SU-DHL-6 (cell line): Measurements from ENCODE around the gene TMED8.
A peak's percentile ranks its signal among the peaks of the same experiment; 100 is the strongest.

Experiments used
- H2AFZ ChIP-seq: fragments of 200-600 bp; sonication (generic); 2 replicates; pipeline ENCODE4 v1.6.1; 2014; ENCODE audit warnings: low read depth, mild to moderate bottlenecking, moderate library complexity, mixed read lengths, antibody characterized with exemption, low read length; ENCODE audit not compliant: severe bottlenecking
- H3F3A ChIP-seq: fragments of 200-600 bp; shearing (Covaris generic); 2 replicates; pipeline ENCODE4 v1.6.0; 2016; ENCODE audit warnings: antibody characterized with exemption, mild to moderate bottlenecking; ENCODE audit not compliant: insufficient read depth
- H3K27ac ChIP-seq: fragments of 200-600 bp; sonication (generic); 2 replicates; pipeline ENCODE4 v1.5.1; 2016; ENCODE audit warnings: low read depth, mild to moderate bottlenecking, low read length, moderate library complexity, mixed read lengths
- H3K27me3 ChIP-seq: fragments of 200-600 bp; sonication (generic), shearing (Covaris generic); 2 replicates; pipeline ENCODE4 v1.6.0; 2014; ENCODE audit warnings: mild to moderate bottlenecking, low read length
- H3K36me3 ChIP-seq: fragments of 200-600 bp; sonication (generic); 2 replicates; pipeline ENCODE4 v1.6.1; 2014; ENCODE audit warnings: mild to moderate bottlenecking, low read length, mixed read lengths
- H3K4me2 ChIP-seq: fragments of 300-600, 200-600 bp; shearing (Covaris generic), sonication (generic); 2 replicates; pipeline ENCODE4 v1.6.0; 2014; ENCODE audit warnings: low read length, low read depth, mild to moderate bottlenecking; ENCODE audit not compliant: poor library complexity, severe bottlenecking
- H3K4me3 ChIP-seq: fragments of 200-600 bp; sonication (generic); 2 replicates; pipeline ENCODE4 v1.5.1; 2014; ENCODE audit warnings: antibody characterized with exemption, low read length, mild to moderate bottlenecking, mixed read lengths; ENCODE audit not compliant: insufficient read depth, poor library complexity, severe bottlenecking
- H3K79me2 ChIP-seq: fragments of 200-600 bp; sonication (generic); 2 replicates; pipeline ENCODE4 v1.6.1; 2014; ENCODE audit warnings: mild to moderate bottlenecking, low read length, moderate library complexity; ENCODE audit not compliant: insufficient read depth
- H3K9ac ChIP-seq: fragments of 200-600 bp; sonication (generic); 2 replicates; pipeline ENCODE4 v1.7.0; 2014; ENCODE audit warnings: mild to moderate bottlenecking, low read length
- H3K9me2 ChIP-seq: fragments of 200-600 bp; sonication (generic); replicated peaks from 2 replicates; pipeline ENCODE4 v1.6.1; 2014; ENCODE audit warnings: low read length; ENCODE audit not compliant: insufficient read depth
- H3K9me3 ChIP-seq: fragments of 200-600 bp; sonication (generic); 2 replicates; pipeline ENCODE4 v1.6.1; 2014; ENCODE audit warnings: low read length, mixed read lengths; ENCODE audit not compliant: insufficient read depth
- H4K20me1 ChIP-seq: fragments of 200-600 bp; sonication (generic); 2 replicates; pipeline ENCODE4 v1.6.1; 2014; ENCODE audit warnings: low read depth, mild to moderate bottlenecking, antibody characterized with exemption, low read length, moderate library complexity, mixed read lengths
- CTCF ChIP-seq: fragments of 200-600 bp; sonication (generic); IDR thresholded peaks from one replicate; pipeline ENCODE4 v1.5.1; 2017; ENCODE audit warnings: antibody characterized with exemption, mild to moderate bottlenecking, low read length, moderate library complexity; ENCODE audit not compliant: insufficient read depth, poor library complexity, severe bottlenecking
- EZH2phosphoT487 ChIP-seq: fragments of 200-600 bp; sonication (generic), shearing (Covaris generic); conservative IDR thresholded peaks from 2 replicates; pipeline ENCODE4 v1.6.1; 2018; ENCODE audit warnings: mild to moderate bottlenecking, antibody characterized with exemption, low read length, moderate library complexity, mixed read lengths

TMED8 gene

GRCh38 chr14:77409131-77409533 lies 32.2 kb upstream of the TMED8 start:
- Histone ChIP-seq H3K36me3 (no peaks in the 10 kb centered on the region), H3K4me2 (no peak overlapping the region)
- TF ChIP-seq EZH2phosphoT487 (no peak), CTCF (no peak)

GRCh38 chr14:77407158-77407557 lies 30.3 kb upstream of the TMED8 start:
- no peaks in the 10 kb centered on the region for H3K9me2 ChIP-seq
- no peak overlapping the region for H3K4me3 ChIP-seq
- H3K79me2 ChIP-seq, result no peaks in the 10 kb centered on the region
- no peak overlapping the region for H3K9ac ChIP-seq
- H3K9me3 ChIP-seq, result no peaks in the 10 kb centered on the region
- H3K4me2 ChIP-seq, result no peak overlapping the region
- no peak overlapping the region for H3K27ac ChIP-seq
- H2AFZ ChIP-seq, result no peak overlapping the region
- H3K27me3 ChIP-seq, result no peaks in the 10 kb centered on the region
- H3K36me3 ChIP-seq, result no peaks in the 10 kb centered on the region
- TF ChIP-seq CTCF (no peak), EZH2phosphoT487 (no peak)
- no peaks in the 10 kb centered on the region for H3F3A ChIP-seq
- H4K20me1 ChIP-seq, result no peaks in the 10 kb centered on the region

More at GRCh38 chr14:77409131-77409533, 32.2 kb upstream of the TMED8 start:
- Histone ChIP-seq H3K4me3 (no peak overlapping the region), H3K9me2 (no peaks in the 10 kb centered on the region), H3K9ac (no peak overlapping the region), H3K9me3 (no peaks in the 10 kb centered on the region), H2AFZ (peak overlapping the region; percentile 88), H3F3A (no peaks in the 10 kb centered on the region), H3K27ac (no peak overlapping the region), H4K20me1 (no peaks in the 10 kb centered on the region), H3K79me2 (no peaks in the 10 kb centered on the region), H3K27me3 (no peaks in the 10 kb centered on the region)

- H3K36me3 ChIP-seq, result no peaks in the 10 kb centered on the region
- H3K27me3 ChIP-seq, result no peaks in the 10 kb centered on the region
- H3K4me3 ChIP-seq, result no peak overlapping the region
- no peaks in the 10 kb centered on the region for H3F3A ChIP-seq
- no peak overlapping the region for H3K9ac ChIP-seq
- no peaks in the 10 kb centered on the region for H3K9me3 ChIP-seq
- H3K4me2 ChIP-seq, result no peak overlapping the region
- H3K79me2 ChIP-seq, result no peaks in the 10 kb centered on the region
- no peak overlapping the region for H2AFZ ChIP-seq
- TF ChIP-seq EZH2phosphoT487, result no peak
- no peak for TF ChIP-seq CTCF
- H3K9me2 ChIP-seq, result no peaks in the 10 kb centered on the region
- H4K20me1 ChIP-seq, result no peaks in the 10 kb centered on the region
- H3K27ac ChIP-seq, result no peak overlapping the region
Measured at GRCh38 chr14:77406718-77407117, 29.8 kb upstream of the TMED8 start.

GRCh38 chr14:77406086-77406485 lies 29.2 kb upstream of the TMED8 start:
- Histone ChIP-seq H3K9me2 (no peaks in the 10 kb centered on the region), H3K9ac (no peak overlapping the region), H3K4me2 (no peak overlapping the region)

More at GRCh38 chr14:77406086-77406485, 29.2 kb upstream of the TMED8 start:
- Histone ChIP-seq H3K27ac (no peak overlapping the region), H3K79me2 (no peaks in the 10 kb centered on the region), H3F3A (no peaks in the 10 kb centered on the region), H2AFZ (no peak overlapping the region), H3K9me3 (no peaks in the 10 kb centered on the region), H3K36me3 (no peaks in the 10 kb centered on the region), H3K4me3 (no peak overlapping the region), H3K27me3 (no peaks in the 10 kb centered on the region), H4K20me1 (no peaks in the 10 kb centered on the region)
- TF ChIP-seq EZH2phosphoT487 (no peak), CTCF (no peak)
